Nephron progenitor cell (in vitro differentiated cells): ENCODE results near the gene GLIS1.

Experiments
- DNase-seq: peaks from one replicate; pipeline ENCODE4 v3.0.0; 2021
- H3K27ac Mint-ChIP-seq: 2 replicates; pipeline ENCODE4 v1.8.0; 2021; ENCODE audit warnings: mild to moderate bottlenecking, moderate library complexity, mixed read lengths
- H3K27me3 Mint-ChIP-seq: 2 replicates; pipeline ENCODE4 v1.8.0; 2021; ENCODE audit warnings: mild to moderate bottlenecking, low read depth, mixed read lengths; ENCODE audit not compliant: poor library complexity
- H3K36me3 Mint-ChIP-seq: 2 replicates; pipeline ENCODE4 v1.8.0; 2021; ENCODE audit warnings: low read depth, mixed read lengths
- H3K4me1 Mint-ChIP-seq: 2 replicates; pipeline ENCODE4 v1.8.0; 2021; ENCODE audit warnings: mixed read lengths
- H3K4me3 Mint-ChIP-seq: 2 replicates; pipeline ENCODE4 v1.8.0; 2021; ENCODE audit warnings: mild to moderate bottlenecking, moderate library complexity, mixed read lengths
- H3K9me3 Mint-ChIP-seq: 2 replicates; pipeline ENCODE4 v1.8.0; 2021; ENCODE audit warnings: mild to moderate bottlenecking, moderate library complexity, mixed read lengths
- CTCF ChIP-seq: fragments of 200-600 bp; sonication (generic); IDR thresholded peaks from 2 replicates; pipeline ENCODE4 v1.5.0; 2021; ENCODE audit warnings: antibody characterized with exemption

Gene GLIS1

GRCh38 chr1:53586765-53587164 lies 152.2 kb downstream of the GLIS1 start:
- Mint-ChIP-seq H3K27ac (peak overlapping the region; percentile 9), H3K9me3 (no peaks in the 10 kb centered on the region), H3K4me1 (peaks cover 83% of the 10 kb centered on the region), H3K4me3 (no peak overlapping the region), H3K27me3 (peaks cover 38% of the 10 kb centered on the region), H3K36me3 (no peaks in the 10 kb centered on the region)
- no peak for DNase-seq
- TF ChIP-seq CTCF = no peak

GRCh38 chr1:53585565-53585964 lies 153.4 kb downstream of the GLIS1 start:
- Mint-ChIP-seq H3K27me3 (peaks cover 38% of the 10 kb centered on the region), H3K4me3 (no peak overlapping the region), H3K4me1 (peaks cover 88% of the 10 kb centered on the region), H3K27ac (no peak overlapping the region), H3K36me3 (no peaks in the 10 kb centered on the region), H3K9me3 (no peaks in the 10 kb centered on the region)
- DNase-seq = no peak
- no peak for TF ChIP-seq CTCF

DNA sequence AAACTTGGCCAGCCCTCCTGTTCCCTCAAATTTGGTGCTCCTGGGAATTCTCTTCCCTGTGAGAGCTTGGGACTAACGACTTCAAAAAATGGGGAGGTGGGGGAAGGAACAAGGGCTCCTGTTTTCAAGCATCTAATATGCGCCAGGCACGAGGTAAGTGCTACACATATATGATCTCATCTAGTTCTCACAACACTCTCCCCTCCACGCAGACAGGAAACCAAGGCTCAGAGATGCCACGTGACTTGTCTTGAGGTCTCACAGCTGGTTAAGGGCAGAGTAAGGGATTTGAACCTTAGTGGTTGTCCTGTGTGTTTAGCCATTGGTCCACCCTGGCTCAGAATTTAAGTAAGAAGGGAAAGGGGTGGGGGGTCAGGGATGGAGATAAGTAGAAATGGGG lies 153.8 kb downstream of the GLIS1 start:
- TF ChIP-seq CTCF = no peak
- Mint-ChIP-seq H3K36me3 (no peaks in the 10 kb centered on the region), H3K9me3 (no peaks in the 10 kb centered on the region), H3K4me1 (peaks cover 85% of the 10 kb centered on the region), H3K27me3 (peaks cover 41% of the 10 kb centered on the region), H3K27ac (no peak overlapping the region), H3K4me3 (no peak overlapping the region)
- DNase-seq = no peak

DNA sequence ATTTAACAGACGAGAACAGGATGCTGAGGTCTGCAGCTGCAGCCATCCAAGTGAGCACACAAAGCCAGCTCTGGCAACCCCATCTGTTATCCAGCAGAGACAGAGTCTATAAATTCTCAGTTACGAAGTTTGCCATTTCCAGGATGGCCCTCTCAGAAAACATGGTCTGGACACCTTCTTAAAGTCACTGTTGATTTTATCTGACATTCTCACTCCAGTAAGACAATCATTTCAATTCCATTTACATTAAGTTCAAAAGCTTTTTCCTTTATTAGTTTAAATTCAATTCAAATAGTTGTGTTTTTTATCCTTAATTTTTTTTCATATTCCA lies 154.2 kb downstream of the GLIS1 start:
- Mint-ChIP-seq H3K4me3 (no peak overlapping the region), H3K36me3 (no peaks in the 10 kb centered on the region), H3K27me3 (peaks cover 44% of the 10 kb centered on the region), H3K4me1 (peaks cover 82% of the 10 kb centered on the region), H3K9me3 (no peaks in the 10 kb centered on the region), H3K27ac (no peak overlapping the region)
- no peak for DNase-seq
- no peak for TF ChIP-seq CTCF

GRCh38 chr1:53583868-53584776 lies 154.8 kb downstream of the GLIS1 start:
- H3K36me3 Mint-ChIP-seq = no peaks in the 10 kb centered on the region
- peaks cover 45% of the 10 kb centered on the region for H3K27me3 Mint-ChIP-seq

More at GRCh38 chr1:53583868-53584776, 154.8 kb downstream of the GLIS1 start:
- no peaks in the 10 kb centered on the region for H3K9me3 Mint-ChIP-seq
- H3K4me3 Mint-ChIP-seq = no peak overlapping the region
- TF ChIP-seq CTCF = no peak
- peaks cover 77% of the 10 kb centered on the region for H3K4me1 Mint-ChIP-seq
- no peak for DNase-seq
- H3K27ac Mint-ChIP-seq = no peak overlapping the region
